Thymus (tissue), 11 donors: ENCODE results near the gene FOXD4L3. TPM values are rescaled to one million over a fixed set of nuclear protein-coding genes. Genes with fewer than 3 reads are reported as not detected.
"Not testable (repeated sequence)": the region's sequence is repeated elsewhere in the genome, so short reads cannot be mapped to it uniquely, and the experiment has no call there.

ENCODE experiments used
- DNase-seq, 9 donors: peaks; one replicate each; pipeline ENCODE4 v3.0.0-alpha.2; 2013; ENCODE audit warnings: low spot score in 9 of 9, low read depth in 6 of 9, missing footprints in 1 of 9
- H3K27ac ChIP-seq, 2 donors: one replicate each; pipeline ENCODE4 v1.5.1; 2013; ENCODE audit warnings: control low read depth in 1 of 2, low read depth in 1 of 2, low read length in 1 of 2, mild to moderate bottlenecking in 1 of 2, moderate library complexity in 1 of 2
- H3K27me3 ChIP-seq, 2 donors: one replicate each; pipeline ENCODE4 v1.5.1; 2013; ENCODE audit warnings: low read length in 1 of 2; ENCODE audit not compliant: control insufficient read depth in 2 of 2, insufficient read depth in 1 of 2
- H3K36me3 ChIP-seq, 2 donors: one replicate each; pipeline ENCODE4 v1.5.1; 2013; ENCODE audit warnings: low read length in 1 of 2, mild to moderate bottlenecking in 1 of 2, moderate library complexity in 1 of 2; ENCODE audit not compliant: control insufficient read depth in 2 of 2, insufficient read depth in 2 of 2
- H3K4me1 ChIP-seq, 2 donors: one replicate each; pipeline ENCODE4 v1.5.1; 2013; ENCODE audit warnings: low read length in 2 of 2; ENCODE audit not compliant: control insufficient read depth in 2 of 2, insufficient read depth in 2 of 2
- H3K4me3 ChIP-seq, 2 donors: one replicate each; pipeline ENCODE4 v1.5.1; 2013; ENCODE audit warnings: low read length in 2 of 2, control low read depth in 1 of 2, mild to moderate bottlenecking in 1 of 2
- H3K9me3 ChIP-seq, 2 donors: one replicate each; pipeline ENCODE4 v1.5.1; 2013; ENCODE audit warnings: low read length in 1 of 2, mild to moderate bottlenecking in 1 of 2; ENCODE audit not compliant: control insufficient read depth in 2 of 2, insufficient read depth in 1 of 2
- WGBS: extraction: QIAGEN DNeasy Blood & Tissue Kit; methylation state at CpG from one replicate; pipeline ENCODE4 v1.1.7; 2013; 5-methylcytosine and 5-hydroxymethylcytosine counted together
- polyA plus RNA-seq: library from polyadenylated mRNA; stranded (reverse); fragments of 200-250 nt; gene quantifications from one replicate; pipeline ENCODE4 v1.2.3, GENCODE V29; 2013
- total RNA-seq: library from RNA; stranded (reverse); fragments of 120-200 nt; gene quantifications from one replicate; pipeline ENCODE4 v1.2.4, GENCODE V29; 2013
- donor health status: healthy.

FOXD4L3 gene
- total and polyA plus RNA-seq, 2 donors = 0.50 to 0.94 TPM

DNA sequence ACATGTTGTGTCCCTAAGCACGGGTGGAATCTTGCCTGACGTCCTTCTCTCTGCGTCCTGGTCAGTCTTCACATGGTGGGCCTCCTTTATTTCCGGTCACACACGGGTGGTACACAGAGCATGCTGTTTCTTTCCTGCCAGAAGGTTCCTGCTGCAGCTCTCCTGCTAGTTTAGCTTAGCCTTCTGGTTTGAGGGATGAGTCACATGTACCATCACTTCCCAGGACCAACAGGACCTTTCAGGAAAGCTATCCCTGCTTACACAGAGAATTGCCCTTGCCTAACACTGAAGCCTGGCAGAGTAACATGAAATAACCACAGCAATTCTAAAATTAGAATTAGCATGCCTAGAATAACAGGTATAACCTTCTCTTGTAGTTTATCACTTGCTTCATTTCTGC, 8.5 kb downstream of the FOXD4L3 start:
- H3K4me3 ChIP-seq, H3K4me1 ChIP-seq, H3K36me3 ChIP-seq, H3K27ac ChIP-seq, DNase-seq, H3K27me3 ChIP-seq, H3K9me3 ChIP-seq: not testable (repeated sequence)
- WGBS = no CpG with 5 or more reads among the region's 5 CpGs

DNA sequence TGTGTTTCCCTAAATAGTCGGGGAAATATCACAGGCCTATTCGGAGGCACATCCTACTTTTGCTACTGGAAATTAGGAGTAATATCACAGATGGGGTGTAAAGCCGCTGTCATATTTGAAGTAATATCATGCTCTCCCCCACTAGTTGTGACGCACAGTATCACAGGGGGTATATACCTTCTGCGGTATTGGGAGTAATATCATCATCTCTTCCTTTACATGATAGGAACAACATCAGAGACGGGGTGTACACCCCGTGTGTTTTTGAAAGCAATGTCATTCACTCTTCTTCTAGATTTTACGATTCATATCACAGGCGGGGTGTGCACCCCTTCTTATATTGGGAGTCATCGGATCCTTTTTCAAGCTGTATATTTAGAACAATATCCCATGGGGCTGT, 15.5 kb downstream of the FOXD4L3 start:
- H3K4me1 ChIP-seq, H3K9me3 ChIP-seq, DNase-seq, H3K27ac ChIP-seq, H3K27me3 ChIP-seq, H3K36me3 ChIP-seq, H3K4me3 ChIP-seq: not testable (repeated sequence)
- 74% methylated on average over 9 of the region's 10 CpGs for WGBS

DNA sequence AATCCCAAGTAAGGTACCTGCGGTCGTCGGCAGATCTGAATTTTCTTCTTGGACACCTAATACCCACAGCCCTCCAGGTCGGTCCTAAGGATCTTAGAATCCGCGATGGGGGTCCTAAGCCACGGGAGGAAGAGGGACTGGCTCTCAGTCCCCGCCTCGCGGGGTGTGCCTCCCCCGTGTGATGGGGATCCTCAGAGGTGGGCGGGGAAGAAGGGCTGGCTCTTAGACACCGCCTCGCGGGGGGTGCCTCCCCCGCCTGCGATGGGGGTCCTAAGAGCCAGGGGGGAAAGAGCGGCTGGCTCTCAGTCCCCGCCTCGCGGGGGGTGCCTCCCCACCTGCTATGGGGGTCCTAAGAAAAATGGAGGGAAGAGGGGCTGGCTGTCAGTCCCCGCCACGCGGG, 21.1 kb downstream of the FOXD4L3 start:
- WGBS = 70% methylated on average over 7 of the region's 24 CpGs
- not testable (repeated sequence) for DNase-seq, H3K36me3 ChIP-seq, H3K4me3 ChIP-seq, H3K27me3 ChIP-seq, H3K9me3 ChIP-seq, H3K4me1 ChIP-seq, H3K27ac ChIP-seq

DNA sequence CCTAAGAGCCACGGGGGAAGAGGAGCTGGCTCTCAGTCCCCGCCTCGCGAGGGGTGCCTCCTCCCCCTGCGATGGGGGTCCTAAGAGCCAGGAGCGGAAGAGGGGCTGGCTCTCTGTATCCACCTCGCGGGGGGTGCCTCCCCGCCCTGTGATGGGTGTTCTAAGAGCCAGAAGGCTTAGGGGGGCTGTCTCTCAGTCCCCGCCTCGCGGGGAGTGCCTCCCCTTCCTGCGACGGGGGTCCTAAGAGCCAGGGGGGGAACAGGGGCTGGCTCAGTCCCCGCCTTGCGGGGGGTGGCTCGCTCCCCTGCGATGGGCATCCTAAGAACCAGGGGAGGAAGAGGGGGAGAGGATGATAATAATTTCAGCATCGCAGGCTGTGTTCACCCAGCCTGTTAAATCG, 21.9 kb downstream of the FOXD4L3 start:
- not testable (repeated sequence) for H3K27ac ChIP-seq, H3K9me3 ChIP-seq, H3K36me3 ChIP-seq, H3K4me3 ChIP-seq, H3K4me1 ChIP-seq, H3K27me3 ChIP-seq, DNase-seq
- WGBS = 20% methylated on average over 6 of the region's 20 CpGs

DNA sequence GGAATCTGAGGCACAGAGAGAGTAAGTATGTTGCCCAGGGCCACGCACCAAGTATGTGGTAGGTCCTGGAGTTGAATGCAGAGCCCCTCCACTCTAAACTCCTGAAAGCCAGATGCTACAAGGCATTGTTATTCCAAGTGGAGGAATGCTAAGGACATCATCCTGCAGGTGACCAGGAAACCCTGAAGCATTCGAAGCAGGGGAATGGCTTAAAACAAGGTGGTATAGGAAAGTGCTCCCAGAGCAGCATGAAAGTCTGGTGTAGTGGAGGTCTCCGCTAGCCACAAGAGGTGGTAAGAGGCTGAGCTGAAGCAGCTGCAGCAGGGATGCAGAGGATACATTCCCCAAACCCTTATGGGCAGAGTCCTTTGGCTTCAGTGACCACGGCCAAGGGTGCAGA, 26.4 kb downstream of the FOXD4L3 start:
- not testable (repeated sequence) for H3K4me1 ChIP-seq, H3K9me3 ChIP-seq, DNase-seq, H3K36me3 ChIP-seq, H3K27me3 ChIP-seq, H3K27ac ChIP-seq, H3K4me3 ChIP-seq
- WGBS = 78% methylated on average over 2 of the region's 4 CpGs

DNA sequence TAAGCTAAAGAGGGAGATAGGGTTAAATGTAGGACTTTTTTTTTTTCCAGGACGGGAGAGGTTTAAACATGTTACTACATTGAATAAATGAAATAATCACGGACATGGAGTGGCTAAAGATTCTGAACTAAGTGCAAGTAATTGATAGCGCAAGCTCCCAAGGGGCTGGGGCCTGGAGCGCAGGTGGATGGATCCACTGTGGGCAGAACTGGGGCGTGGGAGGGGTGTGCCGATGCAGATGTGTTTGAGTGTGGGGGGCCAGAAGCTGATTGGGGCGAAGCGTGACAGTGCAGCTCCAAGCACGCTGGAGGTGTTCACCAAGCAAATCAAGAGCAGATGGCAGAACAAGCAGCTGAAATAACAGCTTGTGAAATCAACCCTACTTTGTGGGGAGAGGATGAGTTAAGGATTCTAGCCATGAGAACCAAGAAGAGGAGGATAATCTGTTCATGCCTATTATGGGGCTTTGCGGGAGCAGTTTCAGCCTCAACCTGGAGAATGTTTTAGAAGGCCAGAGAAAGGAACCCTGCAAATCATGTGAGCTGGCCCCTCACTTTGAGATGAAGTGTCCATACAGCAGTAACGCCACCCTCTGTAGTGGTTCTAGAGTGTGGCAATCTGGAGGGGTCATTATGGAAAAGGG, 28.0 kb downstream of the FOXD4L3 start:
- H3K27me3 ChIP-seq, H3K36me3 ChIP-seq, H3K9me3 ChIP-seq, H3K4me3 ChIP-seq, H3K27ac ChIP-seq, H3K4me1 ChIP-seq, DNase-seq: not testable (repeated sequence)
- 92% methylated on average over 7 of the region's 11 CpGs for WGBS

DNA sequence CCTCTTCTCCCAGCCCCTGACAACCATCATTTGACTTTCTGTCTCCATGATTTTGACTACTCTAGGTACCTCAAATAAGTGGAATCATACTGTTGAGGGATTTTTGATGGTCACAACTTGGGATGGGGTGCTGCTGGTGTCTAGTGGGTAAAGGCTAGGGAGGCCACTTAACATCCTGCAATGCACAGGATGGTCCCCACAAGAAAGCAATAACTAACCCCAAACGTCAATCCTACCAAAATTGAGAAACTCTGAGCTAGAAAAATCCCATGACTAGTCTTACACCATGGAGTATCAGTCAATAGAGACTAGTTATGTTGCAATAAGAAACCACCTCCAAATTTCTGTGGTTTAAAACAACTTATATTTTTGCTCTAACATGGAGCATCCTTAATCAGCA, 29.5 kb downstream of the FOXD4L3 start:
- H3K27me3 ChIP-seq, H3K9me3 ChIP-seq, DNase-seq, H3K4me1 ChIP-seq, H3K4me3 ChIP-seq, H3K36me3 ChIP-seq, H3K27ac ChIP-seq: not testable (repeated sequence)
- 88% methylated on average over 1 of the region's 1 CpG for WGBS

DNA sequence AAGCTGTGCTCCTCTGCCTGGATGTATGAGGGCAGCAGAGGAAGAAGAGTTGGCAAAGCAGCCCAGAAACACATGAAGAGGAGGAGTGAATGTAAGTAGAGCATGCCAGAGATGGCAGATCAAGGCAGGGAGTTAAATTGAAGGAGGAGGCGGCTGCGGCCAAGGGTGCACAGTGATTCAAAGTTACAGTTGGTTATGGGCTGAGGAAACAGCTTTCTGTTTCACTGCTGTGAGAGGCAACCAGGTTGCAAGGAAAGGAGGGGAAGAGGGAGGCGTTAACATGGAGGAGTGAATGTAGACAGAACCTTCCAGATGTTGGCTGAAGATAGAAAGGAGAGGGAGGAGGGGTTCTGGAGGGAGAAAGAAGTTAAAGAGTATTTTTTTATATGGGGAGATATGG, 33.3 kb downstream of the FOXD4L3 start:
- WGBS = 59% methylated on average over 2 of the region's 3 CpGs
- not testable (repeated sequence) for H3K36me3 ChIP-seq, H3K4me1 ChIP-seq, H3K27me3 ChIP-seq, DNase-seq, H3K4me3 ChIP-seq, H3K9me3 ChIP-seq, H3K27ac ChIP-seq

DNA sequence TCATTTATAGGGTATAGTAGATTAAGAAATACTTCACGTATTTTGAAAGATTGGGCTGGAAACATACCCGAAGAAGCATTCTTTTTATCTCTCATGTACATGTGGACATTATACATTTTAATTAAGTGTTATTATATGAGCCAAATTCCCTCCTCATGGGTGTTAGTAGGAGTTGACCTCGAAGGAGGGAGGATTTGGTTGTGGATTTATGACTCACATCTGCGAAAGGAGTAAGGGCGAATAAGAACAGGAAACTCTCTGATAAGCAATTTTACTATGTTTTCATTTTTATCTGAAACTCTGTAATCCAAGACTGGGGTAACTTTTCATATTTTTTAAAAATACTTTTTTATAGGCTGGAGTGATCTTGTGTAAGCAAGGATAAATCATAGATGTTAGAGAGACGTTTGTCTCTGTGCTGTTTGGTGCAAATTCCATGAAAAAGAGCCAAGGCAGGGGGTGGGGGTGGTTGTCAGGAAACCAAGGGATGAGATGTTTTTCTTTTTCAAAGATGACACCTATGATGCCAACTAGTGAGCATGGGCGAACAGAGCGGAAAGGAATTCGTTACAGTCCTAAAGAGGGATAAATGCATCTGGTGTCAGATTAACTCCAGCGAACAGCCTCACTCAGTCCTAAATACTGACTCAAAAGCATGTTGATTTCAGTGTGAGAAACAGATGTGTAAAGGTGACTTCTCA, 34.1 kb downstream of the FOXD4L3 start:
- H3K36me3 ChIP-seq, H3K4me1 ChIP-seq, H3K9me3 ChIP-seq, H3K4me3 ChIP-seq, H3K27ac ChIP-seq, H3K27me3 ChIP-seq, DNase-seq: not testable (repeated sequence)
- 78% methylated on average over 5 of the region's 10 CpGs for WGBS
